Keratinocyte (primary cell): ENCODE data around the gene UXS1. TPM values are rescaled to one million over a fixed set of nuclear protein-coding genes. Genes with fewer than 3 reads are reported as not detected.

ENCODE experiments used
- DNase-seq: peaks from one replicate; pipeline ENCODE4 v3.0.0-alpha.2; 2011; ENCODE audit warnings: low read depth, missing footprints, low spot score
- FAIRE-seq: peaks from 2 replicates; lab custom pipeline; 2011; peaks lifted over from hg19 to GRCh38; lab: Jason Lieb, UNC
- H2AFZ ChIP-seq: 2 replicates; pipeline ENCODE4 v1.6.0; 2012; ENCODE audit warnings: low read length, control low read depth, inconsistent platforms; ENCODE audit not compliant: control insufficient read depth
- H3K27ac ChIP-seq: 2 replicates; pipeline ENCODE4 v1.5.1; 2011; ENCODE audit warnings: low read length; ENCODE audit not compliant: control insufficient read depth, insufficient read depth
- H3K27me3 ChIP-seq: 3 replicates; pipeline ENCODE4 v1.6.0; 2011; ENCODE audit warnings: low read length; ENCODE audit not compliant: control insufficient read depth, insufficient read depth; ENCODE audit errors: extremely low read depth
- H3K36me3 ChIP-seq, 2 experiments: 2 replicates in 1 of 2; 3 replicates in 1 of 2; pipeline ENCODE4 v1.5.1; 2011; ENCODE audit warnings: low read length in 2 of 2, mild to moderate bottlenecking in 1 of 2; ENCODE audit not compliant: control insufficient read depth in 2 of 2, insufficient read depth in 2 of 2; ENCODE audit errors: extremely low read depth in 1 of 2
- H3K4me1 ChIP-seq: 3 replicates; pipeline ENCODE4 v1.5.1; 2011; ENCODE audit warnings: low read length; ENCODE audit not compliant: control insufficient read depth, insufficient read depth; ENCODE audit errors: extremely low read depth
- H3K4me2 ChIP-seq: 3 replicates; pipeline ENCODE4 v1.6.0; 2011; ENCODE audit warnings: low read depth, low read length; ENCODE audit not compliant: control insufficient read depth, insufficient read depth; ENCODE audit errors: extremely low read depth
- H3K4me3 ChIP-seq, 3 experiments: fragments of 200-600 bp in 1 of 3; sonication (generic) in 1 of 3; 2 replicates in 2 of 3; 3 replicates in 1 of 3; pipeline ENCODE4 v1.5.1; 2011 to 2016; ENCODE audit warnings: low read length in 3 of 3, mild to moderate bottlenecking in 3 of 3, control low read depth in 2 of 3, inconsistent platforms in 1 of 3, low read depth in 1 of 3, mixed read lengths in 1 of 3, mixed run types in 1 of 3, moderate library complexity in 1 of 3; ENCODE audit not compliant: control insufficient read depth in 2 of 3, insufficient read depth in 2 of 3; ENCODE audit errors: extremely low read depth in 1 of 3
- H3K79me2 ChIP-seq: 2 replicates; pipeline ENCODE4 v1.6.0; 2012; ENCODE audit warnings: low read length; ENCODE audit not compliant: control insufficient read depth, insufficient read depth
- H3K9ac ChIP-seq: 3 replicates; pipeline ENCODE4 v1.6.0; 2011; ENCODE audit warnings: low read length; ENCODE audit not compliant: control insufficient read depth, insufficient read depth; ENCODE audit errors: extremely low read depth
- H3K9me1 ChIP-seq: 3 replicates; pipeline ENCODE4 v1.6.0; 2011; ENCODE audit warnings: low read length; ENCODE audit not compliant: control insufficient read depth, insufficient read depth; ENCODE audit errors: extremely low read depth
- H3K9me3 ChIP-seq: 2 replicates; pipeline ENCODE4 v1.5.1; 2012; ENCODE audit warnings: low read depth, low read length; ENCODE audit not compliant: control insufficient read depth
- H4K20me1 ChIP-seq: 3 replicates; pipeline ENCODE4 v1.6.0; 2011; ENCODE audit warnings: low read length; ENCODE audit not compliant: control insufficient read depth, insufficient read depth; ENCODE audit errors: extremely low read depth
- EZH2 ChIP-seq: IDR thresholded peaks from one replicate; pipeline ENCODE4 v1.6.1; 2012; ENCODE audit warnings: inconsistent platforms, mild to moderate bottlenecking, low read length, moderate library complexity
- dilution Hi-C: fragments of 300-500 bp; cut with MboI; formaldehyde crosslinking; loops from one replicate; pipeline ENCODE4 v1.7.0; 2020; ENCODE audit warnings: low sequenced_read_pairs; ENCODE audit not compliant: extremely low pct_ligation_motif_present
- polyA plus RNA-seq, 5 experiments: library from polyadenylated mRNA; depleted of rRNA in 3 of 5; stranded (reverse) in 3 of 5; stranded (forward) in 1 of 5; unstranded in 1 of 5; fragments of >200 nt; gene quantifications; 1 replicate in 1 of 5; 2 replicates in 3 of 5; 3 replicates in 1 of 5; pipeline versions ENCODE4 v1.2.1 to v1.2.3, GENCODE V29; 2011 to 2012; ENCODE audit warnings: missing spikeins in 2 of 5, low read depth in 1 of 5, low replicate concordance in 1 of 5
- TF ChIP-seq, protein P1 (sequence below), 3 experiments: IDR thresholded peaks in 1 of 3; conservative IDR thresholded peaks in 1 of 3; optimal IDR thresholded peaks in 1 of 3; 2 replicates in 2 of 3; 3 replicates in 1 of 3; pipeline versions ENCODE3 to v1.5.1; 2011; ENCODE audit warnings: low read length in 3 of 3, mild to moderate bottlenecking in 3 of 3, moderate library complexity in 2 of 3, control low read depth in 1 of 3, inconsistent platforms in 1 of 3; ENCODE audit not compliant: insufficient read depth in 2 of 3; ENCODE audit errors: extremely low read depth in 1 of 3

Gene UXS1
- polyA plus RNA-seq, 1 donor (not counting 4 experiments of a cell fraction or from before 2014, with no cell fraction given): 43.5 TPM

DNA sequence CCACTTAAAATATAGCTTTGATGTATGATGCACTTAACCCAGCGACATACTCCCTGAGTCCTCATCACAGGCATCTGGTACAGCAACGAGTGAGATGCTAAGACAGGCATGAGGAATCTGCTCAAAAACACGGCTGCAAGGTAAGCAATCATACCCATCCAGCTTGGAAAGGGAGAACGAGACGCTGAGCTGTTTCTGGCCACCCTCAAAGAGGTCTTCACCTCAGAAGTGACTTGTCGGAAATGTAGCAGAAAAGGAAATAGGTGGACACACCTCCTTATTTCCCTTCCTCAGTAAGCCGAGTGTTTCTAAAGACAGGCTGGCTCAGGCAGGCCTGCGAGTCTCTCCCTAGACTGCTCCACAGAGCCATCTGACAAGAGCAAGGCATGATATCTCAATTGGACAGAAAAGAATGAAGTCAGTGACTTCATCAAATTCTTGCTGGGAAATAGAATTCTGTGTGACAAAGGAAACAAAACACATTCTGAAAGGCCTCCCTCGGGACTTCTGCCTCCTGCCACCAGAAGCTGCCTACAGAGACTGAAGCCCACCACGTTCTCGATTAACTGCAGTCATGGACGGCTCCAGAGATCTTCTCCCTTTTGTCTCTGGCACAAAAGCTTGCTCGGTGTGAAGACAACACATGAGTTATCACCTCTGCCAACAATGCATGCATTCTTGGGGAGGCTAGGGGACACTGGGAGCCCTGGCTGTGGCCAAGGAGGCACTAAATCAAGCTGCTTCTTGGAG lies 84.3 kb downstream of the UXS1 start:
- H3K9ac ChIP-seq: no peak overlapping the region
- no peaks in the 10 kb centered on the region for H3K9me3 ChIP-seq
- dilution Hi-C loops: no loop called here
- DNase-seq (no peak), FAIRE-seq (no peak)
- no peak overlapping the region for H2AFZ ChIP-seq
- TF ChIP-seq, protein P1, sequence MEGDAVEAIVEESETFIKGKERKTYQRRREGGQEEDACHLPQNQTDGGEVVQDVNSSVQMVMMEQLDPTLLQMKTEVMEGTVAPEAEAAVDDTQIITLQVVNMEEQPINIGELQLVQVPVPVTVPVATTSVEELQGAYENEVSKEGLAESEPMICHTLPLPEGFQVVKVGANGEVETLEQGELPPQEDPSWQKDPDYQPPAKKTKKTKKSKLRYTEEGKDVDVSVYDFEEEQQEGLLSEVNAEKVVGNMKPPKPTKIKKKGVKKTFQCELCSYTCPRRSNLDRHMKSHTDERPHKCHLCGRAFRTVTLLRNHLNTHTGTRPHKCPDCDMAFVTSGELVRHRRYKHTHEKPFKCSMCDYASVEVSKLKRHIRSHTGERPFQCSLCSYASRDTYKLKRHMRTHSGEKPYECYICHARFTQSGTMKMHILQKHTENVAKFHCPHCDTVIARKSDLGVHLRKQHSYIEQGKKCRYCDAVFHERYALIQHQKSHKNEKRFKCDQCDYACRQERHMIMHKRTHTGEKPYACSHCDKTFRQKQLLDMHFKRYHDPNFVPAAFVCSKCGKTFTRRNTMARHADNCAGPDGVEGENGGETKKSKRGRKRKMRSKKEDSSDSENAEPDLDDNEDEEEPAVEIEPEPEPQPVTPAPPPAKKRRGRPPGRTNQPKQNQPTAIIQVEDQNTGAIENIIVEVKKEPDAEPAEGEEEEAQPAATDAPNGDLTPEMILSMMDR (optimal IDR thresholded peaks at IDR 0.05 in 1 of 3, IDR thresholded peaks at IDR 0.05 in 1 of 3, conservative IDR thresholded peaks at IDR 0.05 in 1 of 3; ENCODE audit: extremely low read depth in 1 of 3, insufficient read depth in 2 of 3, low read length in 3 of 3): no peak
- no peak for TF ChIP-seq EZH2
- H3K4me1 ChIP-seq: no peaks in the 10 kb centered on the region
- no peak overlapping the region for H3K27ac ChIP-seq
- H3K9me1 ChIP-seq: no peaks in the 10 kb centered on the region
- no peaks in the 10 kb centered on the region for H4K20me1 ChIP-seq
- no peaks in the 10 kb centered on the region for H3K79me2 ChIP-seq
- H3K36me3 ChIP-seq: peaks cover 3 to 28% of the 10 kb centered on the region in 2 experiments
- no peaks in the 10 kb centered on the region for H3K27me3 ChIP-seq
- no peak overlapping the region for H3K4me3 ChIP-seq
- no peak overlapping the region for H3K4me2 ChIP-seq

DNA sequence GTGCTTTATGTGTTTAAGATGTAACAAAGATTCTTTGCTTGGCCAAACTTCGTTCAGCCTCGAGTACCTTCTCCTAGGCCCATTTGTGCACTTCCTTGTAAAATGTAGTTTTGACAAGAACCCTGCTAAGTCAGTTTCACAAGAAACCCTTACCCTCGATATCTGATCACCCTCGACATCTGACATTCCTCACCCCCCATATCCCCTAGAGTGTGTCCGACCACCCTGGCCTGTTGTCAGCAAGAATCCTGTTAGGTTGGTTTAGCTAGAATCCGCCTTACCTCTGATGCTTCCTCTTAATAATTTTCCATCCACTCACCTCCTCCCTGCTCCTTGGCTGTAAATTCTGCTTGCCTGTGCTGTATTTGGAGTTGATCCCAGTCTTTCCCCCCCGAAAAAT lies 85.3 kb downstream of the UXS1 start:
- Histone ChIP-seq H3K79me2 (no peaks in the 10 kb centered on the region), H3K27ac (no peak overlapping the region), H3K4me3 (no peak overlapping the region), H2AFZ (no peak overlapping the region), H4K20me1 (no peaks in the 10 kb centered on the region), H3K9ac (no peak overlapping the region), H3K36me3 (peaks cover 3 to 28% of the 10 kb centered on the region in 2 experiments), H3K4me2 (no peak overlapping the region), H3K9me3 (no peaks in the 10 kb centered on the region), H3K4me1 (no peaks in the 10 kb centered on the region), H3K9me1 (no peaks in the 10 kb centered on the region), H3K27me3 (no peaks in the 10 kb centered on the region)
- no peak for FAIRE-seq
- TF ChIP-seq, protein P1 (optimal IDR thresholded peaks at IDR 0.05 in 1 of 3, IDR thresholded peaks at IDR 0.05 in 1 of 3, conservative IDR thresholded peaks at IDR 0.05 in 1 of 3; ENCODE audit: extremely low read depth in 1 of 3, insufficient read depth in 2 of 3, low read length in 3 of 3): no peak
- TF ChIP-seq EZH2: no peak
- DNase-seq: no peak
- dilution Hi-C loops: no loop called here
